GM23248 (cell line): ENCODE data around the gene LRRTM2. TPM values are rescaled to one million over a fixed set of nuclear protein-coding genes. Genes with fewer than 3 reads are reported as not detected.

Experiments
- DNase-seq: peaks from one replicate; pipeline ENCODE4 v3.0.0-alpha.2; 2015
- H2AFZ ChIP-seq: fragments of 200-600 bp; sonication (generic); 2 replicates; pipeline ENCODE4 v1.6.1; 2016; ENCODE audit warnings: antibody characterized with exemption
- H3F3A ChIP-seq: fragments of 200-600 bp; sonication (generic); 2 replicates; pipeline ENCODE4 v1.6.1; 2016; ENCODE audit warnings: mild to moderate bottlenecking, antibody characterized with exemption, mixed run types; ENCODE audit not compliant: insufficient read depth
- H3K27ac ChIP-seq: fragments of 200-600 bp; sonication (generic); 2 replicates; pipeline ENCODE4 v1.5.1; 2016; ENCODE audit warnings: mild to moderate bottlenecking
- H3K27me3 ChIP-seq: fragments of 200-600 bp; sonication (generic); replicated peaks from 2 replicates; pipeline ENCODE4 v1.6.1; 2016; ENCODE audit warnings: mild to moderate bottlenecking; ENCODE audit not compliant: insufficient read depth
- H3K36me3 ChIP-seq: fragments of 200-600 bp; sonication (generic); 2 replicates; pipeline ENCODE4 v1.6.1; 2016; ENCODE audit warnings: low read depth, mild to moderate bottlenecking
- H3K4me1 ChIP-seq: fragments of 200-600 bp; sonication (generic); 2 replicates; pipeline ENCODE4 v1.6.1; 2016; ENCODE audit warnings: mild to moderate bottlenecking; ENCODE audit not compliant: insufficient read depth
- H3K4me2 ChIP-seq: fragments of 200-600 bp; sonication (generic); one replicate; pipeline ENCODE4 v1.6.1; 2016; ENCODE audit warnings: mild to moderate bottlenecking; ENCODE audit not compliant: unreplicated experiment
- H3K4me3 ChIP-seq: fragments of 200-600 bp; sonication (generic); 2 replicates; pipeline ENCODE4 v1.5.1; 2016; ENCODE audit warnings: mild to moderate bottlenecking
- H3K79me2 ChIP-seq: fragments of 200-600 bp; sonication (generic); 2 replicates; pipeline ENCODE4 v1.6.1; 2016; ENCODE audit warnings: mild to moderate bottlenecking; ENCODE audit not compliant: insufficient read depth
- H3K9ac ChIP-seq: fragments of 200-600 bp; sonication (generic); 2 replicates; pipeline ENCODE4 v1.6.1; 2016; ENCODE audit warnings: mild to moderate bottlenecking
- H3K9me2 ChIP-seq: fragments of 200-600 bp; sonication (generic); 2 replicates; pipeline ENCODE4 v1.6.1; 2016; ENCODE audit warnings: mixed run types, mild to moderate bottlenecking, moderate library complexity; ENCODE audit not compliant: insufficient read depth
- H3K9me3 ChIP-seq: fragments of 200-600 bp; sonication (generic); one replicate; pipeline ENCODE4 v1.6.1; 2017; ENCODE audit warnings: low read depth
- H4K20me1 ChIP-seq: fragments of 200-600 bp; sonication (generic); 2 replicates; pipeline ENCODE4 v1.6.0; 2016; ENCODE audit not compliant: insufficient read depth
- EZH2 ChIP-seq: fragments of 200-600 bp; sonication (generic); IDR thresholded peaks from 2 replicates; pipeline ENCODE4 v1.6.1; 2018; ENCODE audit warnings: antibody characterized with exemption, mild to moderate bottlenecking; ENCODE audit not compliant: insufficient read depth, poor library complexity, severe bottlenecking
- EZH2phosphoT487 ChIP-seq: fragments of 200-600 bp; sonication (generic); IDR thresholded peaks from 2 replicates; pipeline ENCODE4 v1.6.1; 2018; ENCODE audit warnings: antibody characterized with exemption, moderate library complexity, mild to moderate bottlenecking, low read depth; ENCODE audit not compliant: insufficient read depth
- WGBS, 2 experiments: methylation state at CpG; one replicate each; pipeline ENCODE4 v1.1.6; 2015 to 2017; ENCODE audit warnings: low lambda C conversion rate in 2 of 2, low coverage in 1 of 2; ENCODE audit errors: missing lambda C conversion rate in 2 of 2; 5-methylcytosine and 5-hydroxymethylcytosine counted together
- in situ Hi-C: fragments of 300-500 bp; cut with MboI; formaldehyde crosslinking; loops from 2 replicates; pipeline ENCODE4 v1.15.0; 2020
- polyA plus RNA-seq: library from polyadenylated mRNA; unstranded; fragments of >200 nt; fragmentation: Nextera tagmentation; extraction: Ambion mirVana; gene quantifications from 2 replicates; pipeline ENCODE4 v1.2.1, GENCODE V29; 2016
- total RNA-seq: library from RNA; depleted of rRNA; stranded (reverse); fragments of >200 nt; shearing (Covaris generic); gene quantifications from 2 replicates; pipeline ENCODE4 v1.2.3, GENCODE V29; 2014

The LRRTM2 gene
- total and polyA plus RNA-seq, 2 experiments from 2014 or later = 0.11 to 0.71 TPM

DNA sequence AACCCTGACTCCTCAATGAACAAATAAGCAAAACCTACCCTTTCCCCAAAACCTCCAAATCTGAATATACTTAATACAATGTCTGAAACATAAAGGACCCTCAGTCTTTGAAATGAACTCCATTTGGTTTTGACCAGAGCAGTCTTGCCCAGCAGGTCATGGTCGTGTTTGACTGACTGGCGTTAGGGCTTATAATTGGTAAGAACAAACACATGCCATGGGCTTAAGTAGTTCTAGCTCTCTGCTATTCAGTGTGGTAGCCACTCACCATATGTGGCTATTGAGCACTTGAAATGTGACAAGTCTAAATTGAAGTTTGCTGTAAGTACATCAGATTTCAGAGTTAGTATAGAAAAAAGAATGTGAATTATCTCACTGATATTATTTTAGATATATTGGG, 42.1 kb downstream of the LRRTM2 start:
- H3K9me3 ChIP-seq = no peaks in the 10 kb centered on the region
- no peak for DNase-seq
- H3K9ac ChIP-seq = no peak overlapping the region
- no peak overlapping the region for H3K4me3 ChIP-seq
- in situ Hi-C loops = no loop called here
- H3K27ac ChIP-seq = no peak overlapping the region
- no peaks in the 10 kb centered on the region for H3K27me3 ChIP-seq
- 0 out of 2 replicates have a peak, but pooled peaks cover 5% of the 10 kb centered on the region for H4K20me1 ChIP-seq
- H3K4me1 ChIP-seq = peaks cover 26% of the 10 kb centered on the region
- H3K36me3 ChIP-seq = peaks cover 3% of the 10 kb centered on the region; the same call in 1 of the 2 replicates
- H2AFZ ChIP-seq = no peak overlapping the region
- no peak overlapping the region for H3K4me2 ChIP-seq
- H3F3A ChIP-seq = peaks cover 43% of the 10 kb centered on the region
- WGBS, 2 experiments = 89 to 91% methylated on average over 2 of the region's 2 CpGs
- H3K79me2 ChIP-seq = peaks cover 90% of the 10 kb centered on the region
- no peaks in the 10 kb centered on the region for H3K9me2 ChIP-seq
- no peak for TF ChIP-seq EZH2
- no peak for TF ChIP-seq EZH2phosphoT487

DNA sequence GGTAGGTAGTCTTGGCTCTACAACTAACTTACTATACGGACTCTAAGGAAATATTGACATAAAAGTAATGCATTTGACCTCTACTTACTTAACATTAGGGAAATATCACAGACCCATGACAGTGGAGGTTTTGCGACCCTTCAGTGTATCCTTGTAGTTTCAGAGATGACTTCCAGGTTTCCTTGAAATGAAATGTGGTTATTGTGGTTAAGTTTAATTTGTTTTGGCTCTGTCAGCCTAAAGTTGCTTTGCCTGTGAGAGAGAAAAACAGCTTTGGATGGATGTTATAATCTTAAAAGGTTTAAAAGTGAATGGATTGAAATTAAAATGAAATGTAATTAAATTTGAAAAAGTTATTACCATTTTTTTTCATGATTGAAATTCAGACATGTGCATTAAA, 42.9 kb downstream of the LRRTM2 start:
- no peak overlapping the region for H2AFZ ChIP-seq
- WGBS, 2 experiments = 96 to 97% methylated on average over 2 of the region's 2 CpGs

GRCh38 chr5:138831703-138832102, 43.4 kb downstream of the LRRTM2 start:
- Histone ChIP-seq H3K4me2 (no peak overlapping the region), H4K20me1 (0 out of 2 replicates have a peak, but pooled peaks cover 5% of the 10 kb centered on the region), H3K79me2 (peaks cover 90% of the 10 kb centered on the region), H3K9me2 (no peaks in the 10 kb centered on the region), H3K4me1 (peaks cover 26% of the 10 kb centered on the region), H3F3A (peaks cover 44% of the 10 kb centered on the region), H3K36me3 (peaks cover 11% of the 10 kb centered on the region; the same call in 1 of the 2 replicates), H2AFZ (no peak overlapping the region), H3K9me3 (no peaks in the 10 kb centered on the region), H3K27me3 (no peaks in the 10 kb centered on the region), H3K4me3 (no peak overlapping the region), H3K27ac (0 out of 2 replicates have a peak overlapping the region, but pooled peaks have one; percentile 1), H3K9ac (no peak overlapping the region)
- in situ Hi-C loops = no loop called here
- TF ChIP-seq EZH2phosphoT487 (no peak), EZH2 (no peak)
- peak; percentile 54 for DNase-seq

More for the DNA sequence above, 42.9 kb downstream of the LRRTM2 start:
- Histone ChIP-seq H3K79me2 (peaks cover 90% of the 10 kb centered on the region), H4K20me1 (0 out of 2 replicates have a peak, but pooled peaks cover 5% of the 10 kb centered on the region), H3K4me2 (no peak overlapping the region), H3K9ac (no peak overlapping the region), H3K4me3 (no peak overlapping the region), H3K27ac (0 out of 2 replicates have a peak overlapping the region, but pooled peaks have one; percentile 1), H3K9me2 (no peaks in the 10 kb centered on the region), H3F3A (peaks cover 44% of the 10 kb centered on the region), H3K9me3 (no peaks in the 10 kb centered on the region), H3K4me1 (peaks cover 26% of the 10 kb centered on the region), H3K27me3 (no peaks in the 10 kb centered on the region), H3K36me3 (peaks cover 9% of the 10 kb centered on the region; the same call in 1 of the 2 replicates)
- in situ Hi-C loops = no loop called here
- no peak for TF ChIP-seq EZH2
- TF ChIP-seq EZH2phosphoT487 = no peak
- peak; percentile 38 for DNase-seq

GRCh38 chr5:138829341-138829740, 45.8 kb downstream of the LRRTM2 start:
- Histone ChIP-seq H3K9me3 (no peaks in the 10 kb centered on the region), H3K27ac (no peak overlapping the region)
- in situ Hi-C loops = loop anchor here (10.0 kb wide), 1 partner anchor 435 kb away; no protein-coding TSS in a partner anchor

More at GRCh38 chr5:138829341-138829740, 45.8 kb downstream of the LRRTM2 start:
- H4K20me1 ChIP-seq = 0 out of 2 replicates have a peak, but pooled peaks cover 13% of the 10 kb centered on the region
- no peak overlapping the region for H3K4me2 ChIP-seq
- H3K4me3 ChIP-seq = no peak overlapping the region
- peaks cover 62% of the 10 kb centered on the region for H3F3A ChIP-seq
- H3K9me2 ChIP-seq = no peaks in the 10 kb centered on the region
- no peak overlapping the region for H2AFZ ChIP-seq
- H3K79me2 ChIP-seq = peaks cover 90% of the 10 kb centered on the region
- no peaks in the 10 kb centered on the region for H3K27me3 ChIP-seq
- peak; percentile 68 for DNase-seq
- TF ChIP-seq EZH2 (no peak), EZH2phosphoT487 (no peak)
- no peak overlapping the region for H3K9ac ChIP-seq
- peaks cover 27% of the 10 kb centered on the region for H3K36me3 ChIP-seq
- 66 to 69% methylated on average over 3 of the region's 3 CpGs for WGBS, 2 experiments
- H3K4me1 ChIP-seq = peaks cover 34% of the 10 kb centered on the region
